Activated CD4-positive, CD25-positive, alpha-beta regulatory T cell treated with anti-CD3 and anti-CD28 coated beads, Interleukin-2, amount 50 U/mL, for 24 hours (primary cell): ENCODE data around the gene FMO1.

Experiments used
- ATAC-seq, 2 donors: fragments of 150-1000 bp; cut with Tn5 transposase; one replicate each; pipeline ENCODE4 v1.10.0; 2021; ENCODE audit warnings: mild to moderate bottlenecking in 1 of 2, moderate library complexity in 1 of 2

Gene FMO1

DNA sequence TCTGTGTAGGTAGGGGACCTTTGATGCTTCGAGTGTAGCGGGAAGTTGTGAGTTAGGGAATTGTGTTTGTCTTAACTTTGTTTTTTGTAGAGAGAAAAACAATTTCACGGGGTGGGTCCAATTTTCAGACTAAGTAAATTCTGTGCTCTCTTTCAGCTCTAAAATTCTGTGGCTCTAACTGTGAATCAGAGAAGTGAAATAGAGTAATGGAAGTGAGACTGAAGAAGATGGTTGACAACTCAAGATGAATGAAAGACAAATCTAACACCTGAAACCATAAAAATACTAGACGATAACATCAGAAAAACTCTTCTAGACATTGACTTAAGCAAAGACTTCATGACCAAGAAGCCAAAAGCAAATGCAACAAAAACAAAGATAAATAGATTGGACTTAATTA is 4.4 kb upstream of the FMO1 start:
- ATAC-seq = no peak

DNA sequence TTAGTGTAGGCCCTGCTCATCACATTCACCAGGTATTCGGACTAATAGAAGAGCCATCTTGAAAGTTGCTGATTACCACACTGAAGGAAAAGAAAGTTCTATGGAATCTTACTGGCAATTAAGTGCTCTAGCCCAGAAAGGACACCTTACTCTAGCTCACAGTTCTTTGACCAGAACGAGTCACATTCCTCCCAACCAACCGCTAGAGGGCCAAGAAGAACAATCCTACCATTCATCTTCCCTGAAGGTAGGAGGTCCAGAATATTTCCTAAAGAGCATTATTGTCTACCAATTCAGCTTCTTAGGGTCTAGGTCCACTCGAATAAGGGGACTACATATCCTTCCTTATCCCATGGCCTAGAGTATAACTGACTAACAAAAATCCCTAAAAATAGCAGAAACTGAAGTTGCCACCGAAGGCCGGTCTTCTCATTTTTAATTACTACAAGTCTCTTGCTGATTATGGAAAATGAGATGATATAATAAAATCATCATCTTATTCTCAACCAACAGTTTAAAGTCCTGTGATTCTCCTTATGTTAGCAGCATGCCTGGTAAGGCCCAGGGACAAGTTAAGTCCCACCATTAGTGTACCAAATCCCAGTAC is 2.7 kb upstream of the FMO1 start:
- ATAC-seq = no peak

- ATAC-seq = no peak
Measured at GRCh38 chr1:171247501-171247900, 793 bp upstream of the FMO1 start.

DNA sequence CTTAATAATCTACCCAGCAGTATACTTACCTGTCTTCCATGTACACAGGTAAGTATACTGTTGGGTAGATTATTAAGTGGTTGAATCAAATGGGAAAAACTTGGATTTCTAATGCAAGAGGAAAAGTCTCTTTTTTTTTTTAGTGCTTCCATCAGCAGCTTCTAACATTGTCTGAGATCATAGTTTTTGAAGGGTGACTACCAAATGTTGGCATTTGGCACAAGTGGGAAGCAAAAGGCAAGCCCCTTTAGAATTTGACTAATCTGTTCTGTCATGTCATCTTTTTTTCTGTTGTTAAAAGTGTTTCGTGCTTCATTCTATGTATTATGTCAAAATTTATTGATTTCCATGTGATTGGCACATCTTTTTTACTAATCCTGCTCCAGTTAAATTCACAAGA is 547 bp downstream of the FMO1 start:
- ATAC-seq = no peak

DNA sequence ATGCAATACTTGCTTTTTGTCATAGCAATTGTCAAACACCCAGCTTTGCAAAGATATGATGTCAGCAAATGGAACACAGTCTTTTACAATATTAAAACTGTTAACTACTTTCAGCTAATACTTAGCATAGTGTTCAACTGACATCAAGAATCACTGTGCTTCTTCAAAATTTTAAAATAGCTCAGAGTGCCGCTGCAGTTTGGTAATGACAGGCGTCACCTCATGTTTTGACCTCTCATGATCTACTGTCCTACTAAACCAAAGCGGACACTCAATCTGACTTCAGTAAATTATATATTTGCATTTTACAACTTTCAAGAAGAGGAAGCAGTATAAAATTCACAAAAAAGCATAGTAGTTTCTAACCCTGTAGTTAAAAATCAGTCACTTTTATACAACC is 2.0 kb downstream of the FMO1 start:
- no peak for ATAC-seq

DNA sequence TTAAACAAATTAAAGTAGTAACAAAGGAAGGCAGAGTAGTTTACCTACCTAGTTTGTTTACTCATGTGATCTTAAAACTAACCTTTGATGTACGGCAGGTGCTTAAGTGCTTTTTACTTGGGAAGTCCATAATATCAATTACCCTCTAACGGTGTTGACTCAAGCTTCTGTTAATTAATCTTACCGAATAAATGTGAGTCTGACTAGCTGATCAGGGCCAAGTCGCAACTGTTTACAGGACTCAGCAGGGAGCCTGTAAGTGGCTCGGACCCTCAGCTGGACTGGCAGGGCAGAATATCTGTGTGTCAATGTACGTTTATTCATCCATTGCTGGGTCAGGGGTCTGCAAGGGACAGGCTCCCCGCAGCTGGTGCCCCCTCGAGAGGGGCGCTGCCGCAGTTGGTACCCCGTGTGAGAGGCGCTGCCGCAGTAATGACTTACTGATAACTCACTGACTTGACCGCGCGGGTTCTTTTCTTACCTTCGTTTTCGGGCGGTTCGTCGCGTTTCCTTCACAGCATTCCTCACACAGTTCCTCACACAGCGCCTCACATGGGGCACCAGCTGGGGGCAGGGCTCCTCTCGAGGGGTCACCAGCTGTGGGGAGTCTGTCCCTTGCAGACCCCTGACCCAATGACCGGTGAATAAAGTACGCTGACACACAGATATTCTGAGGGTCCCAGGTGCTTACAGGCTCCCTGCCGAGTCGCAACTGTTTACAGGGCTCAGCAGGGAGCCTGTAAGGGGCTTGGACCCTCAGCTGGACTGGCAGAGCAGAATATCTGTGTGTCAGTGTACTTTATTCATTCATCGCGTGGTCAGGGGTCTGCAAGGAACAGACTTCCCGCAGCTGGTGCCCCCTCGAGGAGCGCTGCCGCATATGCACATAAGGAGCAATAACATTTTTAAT is 3.0 kb downstream of the FMO1 start:
- ATAC-seq = peak; percentile 48 to 79

- ATAC-seq = no peak
Measured at GRCh38 chr1:171251952-171252300, 3.6 kb downstream of the FMO1 start.

DNA sequence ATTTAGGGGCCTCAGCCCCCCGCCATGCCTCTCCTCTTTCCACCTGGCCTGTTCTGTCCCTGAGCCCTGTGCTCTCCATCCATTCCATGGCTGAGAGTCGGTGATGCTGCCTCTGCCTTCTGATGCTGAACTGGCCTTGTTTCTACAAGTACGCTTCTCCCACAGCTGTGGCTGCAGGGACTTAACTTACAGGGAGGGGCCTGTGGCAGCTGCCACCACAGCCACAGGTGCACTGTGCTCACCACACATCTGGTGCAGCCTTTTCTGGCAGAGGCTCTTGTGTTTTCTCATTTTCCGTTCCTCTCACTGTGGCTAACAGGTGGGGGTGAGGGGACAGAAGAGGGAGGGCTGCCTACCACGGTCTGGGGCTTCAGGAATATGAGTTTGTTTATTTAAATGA is 4.2 kb downstream of the FMO1 start:
- peak in 1 of 2 donors; percentile 21 for ATAC-seq

DNA sequence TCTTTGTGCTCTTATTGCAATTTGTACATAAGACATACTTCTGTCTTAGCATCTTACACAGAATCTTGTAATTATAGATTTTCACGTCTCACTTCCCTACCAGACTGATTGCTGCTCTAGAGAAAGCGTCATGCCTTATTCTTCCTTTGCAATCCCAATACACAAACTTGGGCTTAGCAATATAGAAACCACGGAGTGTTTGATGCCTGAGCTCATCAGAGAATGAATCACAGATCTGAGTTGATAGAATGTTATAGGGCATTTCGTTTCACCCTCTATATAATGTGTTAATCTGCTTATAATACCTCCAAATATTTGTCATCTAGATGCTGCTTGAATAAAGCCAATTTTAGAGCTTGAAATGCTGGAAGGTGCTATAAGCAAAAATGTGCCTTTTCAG is 6.6 kb downstream of the FMO1 start:
- no peak for ATAC-seq

GRCh38 chr1:171256940-171257606 is 8.8 kb downstream of the FMO1 start:
- ATAC-seq = no peak

DNA sequence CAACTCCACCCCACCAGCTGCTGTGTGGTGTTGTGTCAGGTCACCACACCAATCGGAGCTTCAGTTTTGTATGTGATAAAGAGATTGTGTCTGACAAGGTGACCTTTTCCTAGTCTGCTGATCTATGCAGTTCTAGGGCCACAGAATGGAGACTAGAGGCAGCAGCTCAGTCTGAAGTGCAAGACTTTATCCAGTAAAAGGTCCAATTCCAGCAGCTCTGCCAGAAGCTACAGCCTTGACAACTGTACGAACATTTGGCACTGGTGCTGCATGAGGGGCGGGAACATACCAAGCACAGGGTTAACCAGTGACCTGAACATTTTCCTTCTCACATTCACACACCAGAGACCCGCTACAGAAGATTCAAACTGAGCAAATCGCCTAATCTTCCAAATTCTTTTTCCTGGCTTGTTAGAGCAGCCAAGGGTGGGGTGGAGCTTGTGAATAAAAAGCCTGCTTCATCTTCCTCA is 9.3 kb downstream of the FMO1 start:
- no peak for ATAC-seq

DNA sequence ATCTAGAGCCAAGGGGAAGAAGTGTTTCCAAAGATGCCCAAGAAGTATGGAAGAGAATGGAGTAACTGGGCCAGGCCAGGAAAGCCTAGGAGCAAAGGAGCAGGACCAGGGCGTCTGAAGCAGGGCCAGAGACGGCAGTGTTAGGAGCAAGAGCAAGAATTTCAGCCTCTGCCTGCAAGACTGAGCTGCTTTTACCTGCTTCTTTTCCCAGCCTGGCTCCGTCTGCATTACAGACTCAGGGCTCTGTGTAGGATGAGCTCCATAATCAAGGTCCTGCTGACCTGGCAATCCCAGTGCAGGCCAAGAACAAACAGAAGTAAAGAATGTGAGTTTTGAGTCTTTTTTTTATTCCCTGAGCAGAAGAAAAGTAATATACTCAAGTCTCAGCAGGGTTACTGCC is 10.1 kb downstream of the FMO1 start:
- no peak for ATAC-seq

GRCh38 chr1:171258943-171259342 is 10.6 kb downstream of the FMO1 start:
- no peak for ATAC-seq

GRCh38 chr1:171261336-171261735 is 13.0 kb downstream of the FMO1 start:
- ATAC-seq = no peak

- no peak for ATAC-seq
Measured at GRCh38 chr1:171263901-171264300, 15.6 kb downstream of the FMO1 start.

- ATAC-seq = no peak
Measured at GRCh38 chr1:171265686-171266085, 17.4 kb downstream of the FMO1 start.

- ATAC-seq = no peak
Measured at GRCh38 chr1:171266930-171267329, 18.6 kb downstream of the FMO1 start.

GRCh38 chr1:171267391-171267790 is 19.1 kb downstream of the FMO1 start:
- ATAC-seq = no peak

- no peak for ATAC-seq
Measured at GRCh38 chr1:171270806-171271205, 22.5 kb downstream of the FMO1 start.

DNA sequence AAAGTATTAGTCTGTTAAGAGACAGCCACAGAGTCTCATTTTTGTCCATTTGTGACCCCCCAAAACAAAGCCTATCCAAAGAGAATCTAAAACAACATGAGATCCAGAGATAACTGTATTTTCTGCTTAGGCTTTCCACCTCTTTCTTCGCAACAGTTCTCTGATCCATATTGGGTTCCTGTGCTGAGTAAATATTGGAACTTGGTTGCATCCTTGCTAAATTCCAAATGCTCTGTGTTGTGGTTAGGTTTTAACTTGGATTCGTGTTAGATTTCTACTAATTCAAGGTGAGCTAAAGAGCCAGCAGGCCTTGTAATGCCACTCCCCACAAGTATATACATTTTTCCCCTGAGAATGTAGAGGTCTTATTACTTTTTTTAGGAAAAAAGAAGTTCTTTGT is 29.2 kb downstream of the FMO1 start:
- no peak for ATAC-seq

DNA sequence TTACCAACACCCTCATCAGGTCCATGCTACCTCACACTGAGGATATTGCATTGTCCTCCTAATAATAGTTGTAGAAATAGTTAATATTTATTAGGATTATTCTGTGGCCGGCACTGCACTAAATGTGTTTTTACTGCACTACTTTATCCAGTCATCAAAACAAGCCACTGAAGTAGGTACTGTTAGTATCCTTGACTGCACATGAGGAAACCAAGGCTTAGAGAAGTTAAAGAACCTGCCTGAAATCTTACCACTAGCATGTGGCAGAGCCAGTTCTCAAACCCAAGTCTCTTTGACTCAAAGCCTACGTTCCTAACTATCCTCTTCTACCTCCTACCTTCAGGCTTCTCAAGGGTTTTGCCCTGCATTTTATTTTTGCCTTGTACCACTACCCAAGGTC is 30.9 kb downstream of the FMO1 start:
- no peak for ATAC-seq

- ATAC-seq = no peak
Measured at GRCh38 chr1:171279678-171280077, 31.4 kb downstream of the FMO1 start.

- no peak for ATAC-seq
Measured at GRCh38 chr1:171280599-171280998, 32.3 kb downstream of the FMO1 start.
